ENCODE results near the gene ID3.

- TF ChIP-seq CREB1 (IDR thresholded peaks at IDR 0.05) (no peak), EP300 (IDR thresholded peaks at IDR 0.05; ENCODE audit: borderline replicate concordance in 1 of 2, low read depth in 2 of 2, low read length in 2 of 2) (no peak), CTCF (IDR thresholded peaks at IDR 0.05; ENCODE audit: control extremely low read depth in 1 of 3, insufficient read depth in 1 of 3, low read depth in 1 of 3, low read length in 3 of 3) (peak in 1 of 3 experiments; percentile 18; a peak in 1 of 4 replicates), POLR2AphosphoS5 (IDR thresholded peaks at IDR 0.05; ENCODE audit: low read depth, low read length) (no peak), FOSL1 (IDR thresholded peaks at IDR 0.05; ENCODE audit: insufficient read depth, low read depth, low read length) (no peak), TAF1 (IDR thresholded peaks at IDR 0.05; ENCODE audit: low read depth, low read length) (no peak), ZNF274 (IDR thresholded peaks at IDR 0.05; ENCODE audit: borderline replicate concordance, extremely low read depth, low read length) (no peak), EZH2 (IDR thresholded peaks at IDR 0.05; ENCODE audit: low read depth, low read length, severe bottlenecking) (no peak)
Measured at GRCh38 chr1:23527900-23528249, 31.4 kb downstream of the ID3 start.

All from H1 (cell line).